K562 (cell line): ENCODE measurements around the gene ZFAND3. TPM values are rescaled to one million over a fixed set of nuclear protein-coding genes. Genes with fewer than 3 reads are reported as not detected.

Experiments used
- ATAC-seq: fragments of 200-7000 bp; cut with Tn5 transposase; 3 replicates; pipeline ENCODE4 v1.9.1; 2020; ENCODE audit warnings: moderate library complexity
- BruUV-seq: library from RNA; stranded (reverse); fragments of 400-500 nt; replicated peaks from 2 replicates; lab custom pipeline; 2021; lab: Mats Ljungman, UMichigan
- CTCF ChIA-PET: fragments of 300-600 bp; formaldehyde crosslinking; extraction: SDS; loops from one replicate; lab custom pipeline; 2021; ENCODE audit warnings: low intra/inter-chr PET ratio; lab: Yijun Ruan, JAX
- POLR2A ChIA-PET: fragments of 300-600, 350-650 bp; sonication (Branson Sonifier 250); formaldehyde crosslinking; extraction: SDS; loops from one replicate; lab custom pipeline; 2021; ENCODE audit warnings: antibody characterized with exemption, inconsistent platforms; lab: Yijun Ruan, JAX
- DNase-seq, 4 experiments: peaks; one replicate each; pipeline versions ENCODE4 v3.0.0 to v3.0.0-alpha.2; 2011 to 2018; ENCODE audit warnings: low spot score in 3 of 4, mixed read lengths in 3 of 4; ENCODE audit errors: extremely low read depth in 1 of 4
- FAIRE-seq: peaks from 2 replicates; lab custom pipeline; 2011; peaks lifted over from hg19 to GRCh38; lab: Jason Lieb, UNC
- H2AFZ ChIP-seq: 2 replicates; pipeline ENCODE4 v1.6.0; 2011; ENCODE audit warnings: low read depth, low read length, control low read depth, inconsistent platforms
- H3K27ac ChIP-seq: fragments of 200-600 bp; 3 replicates; pipeline ENCODE4 v1.8.0; 2011; ENCODE audit warnings: low read depth, mild to moderate bottlenecking, control low read depth, inconsistent platforms, low read length, moderate library complexity, mixed read lengths; ENCODE audit errors: extremely low read depth
- H3K27me3 ChIP-seq, 2 experiments: fragments of 300-600 bp in 1 of 2; 2 replicates in 1 of 2; 3 replicates in 1 of 2; pipeline versions ENCODE4 v1.6.0 to v1.8.0; 2011; ENCODE audit warnings: inconsistent platforms in 2 of 2, low read length in 2 of 2, mild to moderate bottlenecking in 1 of 2, mixed read lengths in 1 of 2, moderate library complexity in 1 of 2; ENCODE audit not compliant: control insufficient read depth in 2 of 2, insufficient read depth in 2 of 2
- H3K36me3 ChIP-seq: fragments of 300-600 bp; 3 replicates; pipeline ENCODE4 v1.8.0; 2011; ENCODE audit warnings: mild to moderate bottlenecking, low read length, inconsistent platforms; ENCODE audit not compliant: control insufficient read depth, insufficient read depth
- H3K4me1 ChIP-seq, 2 experiments: fragments of 200-600 bp in 1 of 2; replicated peaks in 1 of 2; 2 replicates in 1 of 2; 3 replicates in 1 of 2; pipeline versions ENCODE4 v1.5.1 to v1.8.0; 2011; ENCODE audit warnings: inconsistent platforms in 2 of 2, low read length in 2 of 2, mild to moderate bottlenecking in 1 of 2, mixed read lengths in 1 of 2, moderate library complexity in 1 of 2; ENCODE audit not compliant: control insufficient read depth in 2 of 2, insufficient read depth in 2 of 2
- H3K4me2 ChIP-seq: 2 replicates; pipeline ENCODE4 v1.6.1; 2011; ENCODE audit warnings: low read length, control low read depth, inconsistent platforms, mixed read lengths; ENCODE audit not compliant: insufficient read depth
- H3K4me3 ChIP-seq: fragments of 200-600 bp; sonication (generic), shearing (Covaris generic); 2 replicates; pipeline ENCODE4 v1.5.1; 2016; ENCODE audit warnings: control low read depth, inconsistent platforms
- H3K79me2 ChIP-seq: fragments of 200-600 bp; 3 replicates; pipeline ENCODE4 v1.8.0; 2011; ENCODE audit warnings: low read length, inconsistent platforms; ENCODE audit not compliant: control insufficient read depth, insufficient read depth
- H3K9ac ChIP-seq, 2 experiments: 2 replicates each; pipeline versions ENCODE4 v1.6.0 to v1.6.1; 2011; ENCODE audit warnings: low read depth in 2 of 2, low read length in 2 of 2, control low read depth in 1 of 2, inconsistent platforms in 1 of 2, mild to moderate bottlenecking in 1 of 2, mixed read lengths in 1 of 2; ENCODE audit not compliant: insufficient read depth in 1 of 2
- H3K9me1 ChIP-seq: one replicate; pipeline ENCODE4 v1.6.0; 2011; ENCODE audit warnings: inconsistent platforms, mild to moderate bottlenecking, low read length, moderate library complexity; ENCODE audit not compliant: control insufficient read depth, insufficient read depth
- H3K9me3 ChIP-seq: replicated peaks from 2 replicates; pipeline ENCODE4 v1.5.1; 2011; ENCODE audit warnings: low read depth, low read length, inconsistent platforms; ENCODE audit not compliant: control insufficient read depth, insufficient read depth
- H4K20me1 ChIP-seq: replicated peaks from 2 replicates; pipeline ENCODE4 v1.6.1; 2011; ENCODE audit warnings: low read length, inconsistent platforms, mixed read lengths; ENCODE audit not compliant: control insufficient read depth, insufficient read depth
- ELK1 ChIP-seq: sonication (generic); formaldehyde crosslinking; IDR thresholded peaks from 2 replicates; pipeline ENCODE4 v1.8.1; 2022; ENCODE audit warnings: missing genetic modification reagents
- LCOR ChIP-seq: sonication (generic); formaldehyde crosslinking; IDR thresholded peaks from 2 replicates; pipeline ENCODE4 v1.8.0; 2022; ENCODE audit warnings: mild to moderate bottlenecking, missing genetic modification reagents
- MYC ChIP-seq, 2 experiments: fragments of 250-450 bp in 1 of 2; sonication (Bioruptor Pico) in 1 of 2; IDR thresholded peaks; 2 replicates each; pipeline versions ENCODE4 v1.5.1 to v1.6.1; 2012 to 2021; ENCODE audit warnings: low read depth in 2 of 2, borderline replicate concordance in 1 of 2, improper control_type of control experiment in 1 of 2, low read length in 1 of 2, mild to moderate bottlenecking in 1 of 2, moderate library complexity in 1 of 2
- SMAD1 ChIP-seq: fragments of 150-350 bp; IDR thresholded peaks from 2 replicates; pipeline ENCODE4 v1.6.1; 2014; ENCODE audit warnings: low read length, low read depth; ENCODE audit not compliant: partially characterized antibody
- TEAD4 ChIP-seq, 2 experiments: sonication (generic) in 1 of 2; formaldehyde crosslinking in 1 of 2; IDR thresholded peaks; 2 replicates each; pipeline versions ENCODE4 v1.6.1 to v1.8.0; 2012 to 2022; ENCODE audit warnings: borderline replicate concordance in 1 of 2, inconsistent platforms in 1 of 2, low read length in 1 of 2, mild to moderate bottlenecking in 1 of 2, missing genetic modification reagents in 1 of 2
- ZBTB12 ChIP-seq: fragments of 250-450 bp; sonication (Bioruptor Pico); IDR thresholded peaks from 2 replicates; pipeline ENCODE4 v1.4.0; 2020
- ZC3H4 ChIP-seq: sonication (generic); formaldehyde crosslinking; IDR thresholded peaks from 2 replicates; pipeline ENCODE4 v1.9.0; 2021; ENCODE audit warnings: missing genetic modification reagents, borderline replicate concordance
- ZKSCAN1 ChIP-seq: fragments of 150-350 bp; IDR thresholded peaks from 2 replicates; pipeline ENCODE4 v1.6.1; 2016; ENCODE audit warnings: low read depth, low read length
- ZNF707 ChIP-seq: fragments of 250-450 bp; sonication (Bioruptor Pico); conservative IDR thresholded peaks from 2 replicates; pipeline ENCODE4 v1.8.0; 2022; ENCODE audit warnings: inconsistent platforms, mild to moderate bottlenecking, moderate library complexity
- WGBS: fragments of 100-300 bp; shearing (Covaris generic); methylation state at CpG from one replicate; pipeline ENCODE4 v1.1.6; 2016; ENCODE audit warnings: low coverage, mixed read lengths; ENCODE audit not compliant: insufficient coverage; ENCODE audit errors: missing lambda C conversion rate; 5-methylcytosine and 5-hydroxymethylcytosine counted together
- in situ Hi-C: fragments of 300-500 bp; cut with MboI; formaldehyde crosslinking; loops from 4 replicates; pipeline ENCODE4 v1.15.0; 2018; ENCODE audit warnings: inconsistent platforms, mixed read lengths
- intact Hi-C: fragments of 100-400 bp; cut with micrococcal nuclease; formaldehyde crosslinking; loops from 2 replicates; pipeline ENCODE4 v1.14.2; 2022
- polyA plus RNA-seq, 8 experiments: library from polyadenylated mRNA; depleted of rRNA in 4 of 8; stranded (reverse) in 5 of 8; unstranded in 3 of 8; fragments of >200 nt; fragmentation: Nextera tagmentation in 2 of 8; fragmentation: Illumina TruSeq in 1 of 8; extraction: Ambion mirVana in 2 of 8; extraction: Trizol in 1 of 8; gene quantifications; 2 replicates each; pipeline versions ENCODE4 v1.2.1 to v1.2.3, GENCODE V29; 2011 to 2014; ENCODE audit warnings: inconsistent platforms in 1 of 8, missing spikeins in 1 of 8
- total RNA-seq, 7 experiments: library from RNA; depleted of rRNA in 6 of 7; stranded (reverse); fragments of >200 nt in 6 of 7; fragmentation: Illumina TruSeq in 2 of 7; extraction: Trizol in 2 of 7; gene quantifications; 2 replicates each; pipeline versions ENCODE4 v1.2.1 to v1.2.3, GENCODE V29; 2011 to 2021; ENCODE audit warnings: low replicate concordance in 1 of 7
- TF ChIP-seq, protein P1 (sequence below): fragments of 450-650 bp; IDR thresholded peaks from 2 replicates; pipeline ENCODE4 v1.6.1; 2016; ENCODE audit warnings: missing biosample characterization, missing genetic modification characterization
- TF ChIP-seq, protein P2 (sequence below): sonication (generic); formaldehyde crosslinking; IDR thresholded peaks from 2 replicates; pipeline ENCODE4 v1.9.0; 2022; ENCODE audit warnings: mild to moderate bottlenecking, missing genetic modification reagents
- TF ChIP-seq, protein P3 (sequence below): fragments of 250-450 bp; sonication (Bioruptor Pico); IDR thresholded peaks from 2 replicates; pipeline ENCODE4 v1.8.0; 2021; ENCODE audit warnings: borderline replicate concordance, mild to moderate bottlenecking, moderate library complexity; ENCODE audit not compliant: poor library complexity, severe bottlenecking
- TF ChIP-seq, protein P4 (sequence below): fragments of 450-650 bp; formaldehyde crosslinking; IDR thresholded peaks from 2 replicates; pipeline ENCODE4 v1.4.0; 2022; ENCODE audit warnings: mild to moderate bottlenecking, moderate library complexity

ZFAND3 gene
- total and polyA plus RNA-seq, 9 of the 15 experiments (the other 6 are each of a cell fraction or from before 2014, with no cell fraction given): 0.81 to 26.6 (median 11.8) TPM

- Histone ChIP-seq H3K4me2 (no peak overlapping the region), H3K9ac (no peak overlapping the region), H3K9me1 (no peaks in the 10 kb centered on the region), H3K27me3 (no peaks in the 10 kb centered on the region; a peak in 2 of 5 replicates), H3K9me3 (no peaks in the 10 kb centered on the region), H3K27ac (no peak overlapping the region), H3K4me1 (peaks cover 0 to 32% of the 10 kb centered on the region in 2 experiments; a peak in 2 of 5 replicates), H4K20me1 (peaks cover 10% of the 10 kb centered on the region; the same call in 1 of the 2 replicates), H3K4me3 (no peak overlapping the region), H3K36me3 (no peaks in the 10 kb centered on the region), H2AFZ (no peak overlapping the region), H3K79me2 (no peaks in the 10 kb centered on the region)
- intact Hi-C loops: no loop called here
- no TSS peak for BruUV-seq
- CTCF ChIA-PET: no interaction called here
- no peak for DNase-seq
- POLR2A ChIA-PET: no interaction called here
- ATAC-seq: no peak; the same call in 2 of the 3 replicates
- 23% methylated on average over 23 of the region's 32 CpGs for WGBS
- in situ Hi-C loops: no loop called here
- FAIRE-seq: no peak
- TF ChIP-seq LCOR (CRISPR knock-in tag) (no peak), SMAD1 (no peak), ZKSCAN1 (no peak), ZC3H4 (CRISPR knock-in tag) (no peak), MYC (IDR thresholded peaks at IDR 0.05; ENCODE audit: low read depth, low read length) (no peak), MYC (CRISPR knock-in tag; IDR thresholded peaks at IDR 0.05; ENCODE audit: borderline replicate concordance, low read depth) (no peak), ZNF707 (CRISPR knock-in tag) (no peak), ELK1 (CRISPR knock-in tag) (no peak), ZBTB12 (no peak), TEAD4 (IDR thresholded peaks at IDR 0.05; ENCODE audit: low read length) (no peak), TEAD4 (CRISPR knock-in tag; IDR thresholded peaks at IDR 0.05; ENCODE audit: borderline replicate concordance) (no peak)
- TF ChIP-seq, protein P1, sequence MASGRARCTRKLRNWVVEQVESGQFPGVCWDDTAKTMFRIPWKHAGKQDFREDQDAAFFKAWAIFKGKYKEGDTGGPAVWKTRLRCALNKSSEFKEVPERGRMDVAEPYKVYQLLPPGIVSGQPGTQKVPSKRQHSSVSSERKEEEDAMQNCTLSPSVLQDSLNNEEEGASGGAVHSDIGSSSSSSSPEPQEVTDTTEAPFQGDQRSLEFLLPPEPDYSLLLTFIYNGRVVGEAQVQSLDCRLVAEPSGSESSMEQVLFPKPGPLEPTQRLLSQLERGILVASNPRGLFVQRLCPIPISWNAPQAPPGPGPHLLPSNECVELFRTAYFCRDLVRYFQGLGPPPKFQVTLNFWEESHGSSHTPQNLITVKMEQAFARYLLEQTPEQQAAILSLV (tag): no peak
- TF ChIP-seq, protein P2, sequence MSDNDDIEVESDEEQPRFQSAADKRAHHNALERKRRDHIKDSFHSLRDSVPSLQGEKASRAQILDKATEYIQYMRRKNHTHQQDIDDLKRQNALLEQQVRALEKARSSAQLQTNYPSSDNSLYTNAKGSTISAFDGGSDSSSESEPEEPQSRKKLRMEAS (CRISPR knock-in tag): no peak
- TF ChIP-seq, protein P3, sequence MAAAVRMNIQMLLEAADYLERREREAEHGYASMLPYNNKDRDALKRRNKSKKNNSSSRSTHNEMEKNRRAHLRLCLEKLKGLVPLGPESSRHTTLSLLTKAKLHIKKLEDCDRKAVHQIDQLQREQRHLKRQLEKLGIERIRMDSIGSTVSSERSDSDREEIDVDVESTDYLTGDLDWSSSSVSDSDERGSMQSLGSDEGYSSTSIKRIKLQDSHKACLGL (CRISPR knock-in tag): no peak
- TF ChIP-seq, protein P4, sequence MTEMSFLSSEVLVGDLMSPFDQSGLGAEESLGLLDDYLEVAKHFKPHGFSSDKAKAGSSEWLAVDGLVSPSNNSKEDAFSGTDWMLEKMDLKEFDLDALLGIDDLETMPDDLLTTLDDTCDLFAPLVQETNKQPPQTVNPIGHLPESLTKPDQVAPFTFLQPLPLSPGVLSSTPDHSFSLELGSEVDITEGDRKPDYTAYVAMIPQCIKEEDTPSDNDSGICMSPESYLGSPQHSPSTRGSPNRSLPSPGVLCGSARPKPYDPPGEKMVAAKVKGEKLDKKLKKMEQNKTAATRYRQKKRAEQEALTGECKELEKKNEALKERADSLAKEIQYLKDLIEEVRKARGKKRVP: no peak
These were observed 347.1 kb downstream of the ZFAND3 start for GRCh38 chr6:38166411-38167240.
